Body of pancreas (tissue), 4 donors: ENCODE results near the gene SLC30A1. TPM values are rescaled to one million over a fixed set of nuclear protein-coding genes. Genes with fewer than 3 reads are reported as not detected.

Experiments
- ATAC-seq: fragments of 150-250 bp; one replicate; pipeline ENCODE4 v1.9.1; 2016
- DNase-seq, 4 donors: peaks; one replicate each; pipeline ENCODE4 v3.0.0-alpha.2; 2019
- H3K27ac ChIP-seq, 4 donors: fragments of 200-600 bp; sonication (generic); 1 replicate in 3 of 4; 2 replicates in 1 of 4; pipeline versions ENCODE4 v1.5.1 to v1.6.1; 2016 to 2019; ENCODE audit warnings: mild to moderate bottlenecking in 1 of 4, mixed read lengths in 1 of 4, moderate library complexity in 1 of 4
- H3K27me3 ChIP-seq, 2 donors: fragments of 200-600 bp; sonication (generic); one replicate each; pipeline ENCODE4 v1.6.0; 2016; ENCODE audit warnings: mild to moderate bottlenecking in 1 of 2
- H3K36me3 ChIP-seq, 2 donors: fragments of 200-600 bp; sonication (generic); replicated peaks in 1 of 2; 2 replicates each; pipeline ENCODE4 v1.5.1; 2016; ENCODE audit warnings: low read depth in 2 of 2; ENCODE audit not compliant: insufficient read depth in 1 of 2
- H3K4me1 ChIP-seq: fragments of 200-600 bp; sonication (generic); one replicate; pipeline ENCODE4 v1.6.0; 2016
- H3K4me3 ChIP-seq, 2 donors: fragments of 200-600 bp; sonication (generic); 1 replicate in 1 of 2; 2 replicates in 1 of 2; pipeline ENCODE4 v1.5.1; 2016 to 2019
- H3K9me3 ChIP-seq, 3 donors: fragments of 200-600 bp; sonication (generic); 1 replicate in 2 of 3; 2 replicates in 1 of 3; pipeline ENCODE4 v1.5.1; 2016
- CTCF ChIP-seq, 7 experiments: fragments of 450-650 bp in 4 of 7; fragments of 200-600 bp in 3 of 7; sonication (generic) in 3 of 7; IDR thresholded peaks; one replicate each; pipeline ENCODE4 v1.5.1; 2016 to 2019; ENCODE audit warnings: antibody characterized with exemption in 7 of 7
- POLR2A ChIP-seq, 3 donors: fragments of 450-650 bp; IDR thresholded peaks; one replicate each; pipeline ENCODE4 v1.6.1; 2016; ENCODE audit warnings: antibody characterized with exemption in 3 of 3, mild to moderate bottlenecking in 2 of 3
- WGBS, 2 donors: methylation state at CpG; one replicate each; pipeline ENCODE4 v1.1.5; 2017; 5-methylcytosine and 5-hydroxymethylcytosine counted together
- intact Hi-C: fragments of 100-400 bp; cut with DNase I; formaldehyde crosslinking; loops from one replicate; pipeline ENCODE4 v1.15.1; 2023
- total RNA-seq, 2 donors: library from RNA; depleted of rRNA; stranded (reverse); fragments of >200 nt; gene quantifications; one replicate each; pipeline ENCODE4 v1.1.0, GENCODE V29; 2016

The SLC30A1 gene
- total RNA-seq, 2 donors from 2014 or later, result 7.3 to 11.5 TPM

- no peaks in the 10 kb centered on the region for H3K4me1 ChIP-seq
- ATAC-seq (no peak), DNase-seq (no peak)
- no peak for TF ChIP-seq CTCF (IDR thresholded peaks at IDR 0.05)
- no peak for TF ChIP-seq POLR2A (IDR thresholded peaks at IDR 0.05)
- no peaks in the 10 kb centered on the region for H3K27me3 ChIP-seq
- no peaks in the 10 kb centered on the region for H3K36me3 ChIP-seq
- H3K4me3 ChIP-seq, result no peak overlapping the region
- H3K27ac ChIP-seq, result no peak overlapping the region
- WGBS, 2 donors, result 88 to 91% methylated on average over 5 of the region's 5 CpGs
- H3K9me3 ChIP-seq, result no peaks in the 10 kb centered on the region
- intact Hi-C loops, result no loop called here
Observed at GRCh38 chr1:211616965-211617297, 38.0 kb upstream of the SLC30A1 start.

GRCh38 chr1:211616231-211616964 lies 37.4 kb upstream of the SLC30A1 start:
- H3K9me3 ChIP-seq, result no peaks in the 10 kb centered on the region
- ATAC-seq (no peak), DNase-seq (peak in 1 of 4 donors; percentile 44)
- H3K36me3 ChIP-seq, result no peaks in the 10 kb centered on the region
- no peaks in the 10 kb centered on the region for H3K4me1 ChIP-seq
- 83 to 84% methylated on average over 13 of the region's 13 CpGs for WGBS, 2 donors
- H3K4me3 ChIP-seq, result no peak overlapping the region
- H3K27ac ChIP-seq, result no peak overlapping the region
- intact Hi-C loops, result no loop called here
- TF ChIP-seq POLR2A (IDR thresholded peaks at IDR 0.05), result no peak
- no peak for TF ChIP-seq CTCF (IDR thresholded peaks at IDR 0.05)
- H3K27me3 ChIP-seq, result no peaks in the 10 kb centered on the region

GRCh38 chr1:211614615-211615014 lies 35.7 kb upstream of the SLC30A1 start:
- TF ChIP-seq POLR2A (IDR thresholded peaks at IDR 0.05) (no peak), CTCF (IDR thresholded peaks at IDR 0.05) (no peak)
- no peak for DNase-seq
- 56 to 65% methylated on average over 9 to 11 of the region's 11 CpGs for WGBS, 2 donors
- no peaks in the 10 kb centered on the region for H3K4me1 ChIP-seq
- H3K27ac ChIP-seq, result no peak overlapping the region
- no peaks in the 10 kb centered on the region for H3K27me3 ChIP-seq
- no peak for ATAC-seq
- intact Hi-C loops, result no loop called here
- H3K36me3 ChIP-seq, result no peaks in the 10 kb centered on the region
- H3K4me3 ChIP-seq, result no peak overlapping the region
- no peaks in the 10 kb centered on the region for H3K9me3 ChIP-seq

- 56 to 66% methylated on average over 5 of the region's 5 CpGs for WGBS, 2 donors
- Histone ChIP-seq H3K4me3 (no peak overlapping the region), H3K27ac (no peak overlapping the region), H3K36me3 (no peaks in the 10 kb centered on the region), H3K4me1 (no peaks in the 10 kb centered on the region), H3K27me3 (no peaks in the 10 kb centered on the region), H3K9me3 (no peaks in the 10 kb centered on the region)
- no peak for DNase-seq
- intact Hi-C loops, result no loop called here
- ATAC-seq, result no peak
- no peak for TF ChIP-seq CTCF (IDR thresholded peaks at IDR 0.05)
- no peak for TF ChIP-seq POLR2A (IDR thresholded peaks at IDR 0.05)
Observed at GRCh38 chr1:211613951-211614350, 35.0 kb upstream of the SLC30A1 start.
